Transverse colon (tissue), 4 donors: Measurements from ENCODE around the gene ATP5F1A. TPM values are rescaled to one million over a fixed set of nuclear protein-coding genes. Genes with fewer than 3 reads are reported as not detected.

Source experiments
- DNase-seq: peaks from one replicate; pipeline ENCODE4 v3.0.0-alpha.2; 2019
- H3K27ac ChIP-seq, 4 donors: fragments of 200-600 bp; sonication (generic); 2 replicates each; pipeline ENCODE4 v1.5.1; 2016 to 2018; ENCODE audit warnings: inconsistent platforms in 4 of 4
- H3K27me3 ChIP-seq: fragments of 200-600 bp; sonication (generic); 2 replicates; pipeline ENCODE4 v1.5.1; 2017; ENCODE audit warnings: inconsistent platforms
- H3K36me3 ChIP-seq, 4 donors: fragments of 200-600 bp; sonication (generic); 2 replicates each; pipeline ENCODE4 v1.5.1; 2017 to 2019; ENCODE audit warnings: inconsistent platforms in 4 of 4
- H3K4me1 ChIP-seq, 4 donors: fragments of 200-600 bp; sonication (generic); 2 replicates each; pipeline ENCODE4 v1.5.1; 2017 to 2020; ENCODE audit warnings: inconsistent platforms in 4 of 4
- H3K4me3 ChIP-seq, 4 donors: fragments of 200-600 bp; sonication (generic); 1 replicate in 1 of 4; 2 replicates in 3 of 4; pipeline versions ENCODE4 v1.5.1 to v1.6.1; 2017 to 2019; ENCODE audit warnings: inconsistent platforms in 4 of 4
- H3K9me3 ChIP-seq, 2 donors: fragments of 200-600 bp; sonication (generic); 2 replicates each; pipeline ENCODE4 v1.5.1; 2017 to 2019; ENCODE audit warnings: inconsistent platforms in 2 of 2
- CTCF ChIP-seq, 5 experiments: fragments of 200-600 bp in 3 of 5; fragments of 450-650 bp in 2 of 5; sonication (generic) in 3 of 5; IDR thresholded peaks; 1 replicate in 2 of 5; 2 replicates in 3 of 5; pipeline ENCODE4 v1.5.1; 2016 to 2017; ENCODE audit warnings: antibody characterized with exemption in 5 of 5, inconsistent platforms in 3 of 5, mild to moderate bottlenecking in 2 of 5, moderate library complexity in 1 of 5
- EP300 ChIP-seq: sonication (generic); formaldehyde crosslinking; IDR thresholded peaks from one replicate; pipeline ENCODE4 v1.6.1; 2017; ENCODE audit warnings: antibody characterized with exemption, low read depth
- POLR2A ChIP-seq: fragments of 450-650 bp; IDR thresholded peaks from one replicate; pipeline ENCODE4 v1.6.1; 2016; ENCODE audit warnings: antibody characterized with exemption, mild to moderate bottlenecking, moderate library complexity
- POLR2AphosphoS5 ChIP-seq, 3 donors: sonication (generic); formaldehyde crosslinking; IDR thresholded peaks; one replicate each; pipeline ENCODE4 v1.6.1; 2016; ENCODE audit warnings: antibody characterized with exemption in 3 of 3
- WGBS, 2 donors: methylation state at CpG; one replicate each; pipeline ENCODE4 v1.1.5; 2018; ENCODE audit warnings: low coverage in 1 of 2; 5-methylcytosine and 5-hydroxymethylcytosine counted together
- in situ Hi-C, 4 donors: fragments of 200-750 bp; cut with MboI; loops; one replicate each; pipeline versions ENCODE4 v1.15.0 to v1.15.1; 2017; ENCODE audit warnings: low sequenced_read_pairs in 3 of 4, low pct_ligation_motif_present in 1 of 4, low pct_unique_long_range_greater_than_20kb in 1 of 4
- intact Hi-C: fragments of 100-400 bp; cut with DNase I; formaldehyde crosslinking; loops from one replicate; pipeline ENCODE4 v1.15.1; 2023; ENCODE audit warnings: low total_unique reads
- total RNA-seq, 4 donors: library from RNA; depleted of rRNA; stranded (reverse); fragments of >200 nt; gene quantifications; one replicate each; pipeline ENCODE4 v1.1.0, GENCODE V29; 2016

The ATP5F1A gene
- total RNA-seq: 100 to 1,000 TPM; 284 to 811 (median 475) TPM

GRCh38 chr18:46097801-46098615, at the start of gene ATP5F1A:
Gene ATP5F1A (minus strand): TSS chr18:46098296. CDS start chr18:46098231, 65 bp downstream.
- Histone ChIP-seq H3K27ac (peak within 1 kb of the TSS; percentile 93 to 97 (median 94)), H3K36me3 (peaks cover 0 to 16% (median 8%) of the 10 kb centered on the region in 4 donors), H3K27me3 (no peaks in the 10 kb centered on the region), H3K9me3 (no peaks in the 10 kb centered on the region), H3K4me3 (peak within 1 kb of the TSS; percentile 81 to 94 (median 82)), H3K4me1 (peaks cover 3 to 44% (median 24%) of the 10 kb centered on the region in 4 donors)
- intact Hi-C loops: no loop called here
- TF ChIP-seq POLR2A (peak; percentile 91), EP300 (no peak), POLR2AphosphoS5 (IDR thresholded peaks at IDR 0.05) (peak; percentile 94 to 97 (median 97)), CTCF (IDR thresholded peaks at IDR 0.05) (no peak)
- WGBS, 2 donors: 1 to 3% methylated on average over 8 to 30 of the region's 53 CpGs
- DNase-seq: peak; percentile 90
- in situ Hi-C loops: loop anchor here in 2 of 4 donors (25.0 kb wide), 2 partner anchors 136 to 161 kb away; partner anchors contain the start of gene EPG5 (in 1 of the 2)

GRCh38 chr18:46141199-46141598, 43.1 kb upstream of the ATP5F1A start:
- Histone ChIP-seq H3K27me3 (no peaks in the 10 kb centered on the region), H3K4me1 (no peaks in the 10 kb centered on the region), H3K36me3 (no peaks in the 10 kb centered on the region), H3K9me3 (no peaks in the 10 kb centered on the region), H3K4me3 (no peak overlapping the region), H3K27ac (no peak overlapping the region)
- intact Hi-C loops (no loop called here), in situ Hi-C loops (loop anchor here in 2 of 4 donors (10.0 kb wide), 2 partner anchors 514 to 524 kb away; partner anchors contain the start of gene LOXHD1 (in 1 of the 2))
- no peak for TF ChIP-seq EP300
- TF ChIP-seq POLR2AphosphoS5 (IDR thresholded peaks at IDR 0.05): no peak
- no peak for TF ChIP-seq CTCF (IDR thresholded peaks at IDR 0.05)
- no peak for TF ChIP-seq POLR2A
- 95 to 96% methylated on average over 3 to 4 of the region's 4 CpGs for WGBS, 2 donors
- no peak for DNase-seq

GRCh38 chr18:46140173-46140572, 42.1 kb upstream of the ATP5F1A start:
- WGBS, 2 donors: 92 to 96% methylated on average over 4 of the region's 4 CpGs
- H3K4me3 ChIP-seq: no peak overlapping the region
- H3K4me1 ChIP-seq: no peaks in the 10 kb centered on the region
- TF ChIP-seq CTCF (IDR thresholded peaks at IDR 0.05) (no peak), EP300 (no peak), POLR2AphosphoS5 (IDR thresholded peaks at IDR 0.05) (no peak), POLR2A (no peak)
- H3K27me3 ChIP-seq: no peaks in the 10 kb centered on the region
- intact Hi-C loops: no loop called here
- H3K27ac ChIP-seq: no peak overlapping the region
- H3K36me3 ChIP-seq: no peaks in the 10 kb centered on the region
- in situ Hi-C loops: loop anchor here in 2 of 4 donors (10.0 kb wide), 2 partner anchors 515 to 525 kb away; partner anchors contain the start of gene LOXHD1 (in 1 of the 2)
- no peaks in the 10 kb centered on the region for H3K9me3 ChIP-seq
- no peak for DNase-seq

- H3K27me3 ChIP-seq: no peaks in the 10 kb centered on the region
- H3K4me3 ChIP-seq: no peak overlapping the region
- intact Hi-C loops (no loop called here), in situ Hi-C loops (no loop called here)
- WGBS, 2 donors: 73 to 91% methylated on average over 6 to 9 of the region's 9 CpGs
- no peak for DNase-seq
- H3K27ac ChIP-seq: no peak overlapping the region
- TF ChIP-seq EP300 (no peak), POLR2AphosphoS5 (IDR thresholded peaks at IDR 0.05) (no peak), CTCF (IDR thresholded peaks at IDR 0.05) (no peak), POLR2A (no peak)
- H3K36me3 ChIP-seq: peaks cover 0 to 4% (median 0%) of the 10 kb centered on the region in 4 donors
- H3K4me1 ChIP-seq: no peaks in the 10 kb centered on the region
- H3K9me3 ChIP-seq: no peaks in the 10 kb centered on the region
These were observed 37.0 kb upstream of the ATP5F1A start for GRCh38 chr18:46134920-46135675.
